HFFc6 (cell line): ENCODE data around the gene FSTL3. TPM values are rescaled to one million over a fixed set of nuclear protein-coding genes. Genes with fewer than 3 reads are reported as not detected.
A peak's percentile ranks its signal among the peaks of the same experiment; 100 is the strongest.

Experiments
- DNase-seq: peaks from one replicate; pipeline ENCODE4 v3.0.0-alpha.2; 2018
- H3K27ac Mint-ChIP-seq: 2 replicates; pipeline ENCODE4 v1.8.0; 2020; ENCODE audit warnings: mild to moderate bottlenecking, mixed read lengths
- H3K27me3 Mint-ChIP-seq: 2 replicates; pipeline ENCODE4 v1.8.0; 2021; ENCODE audit warnings: mild to moderate bottlenecking, moderate library complexity, mixed read lengths; ENCODE audit not compliant: insufficient read depth
- H3K36me3 Mint-ChIP-seq: 2 replicates; pipeline ENCODE4 v1.8.0; 2021; ENCODE audit warnings: low read depth, mixed read lengths
- H3K4me1 Mint-ChIP-seq: 2 replicates; pipeline ENCODE4 v1.8.0; 2020; ENCODE audit warnings: low read depth, mixed read lengths
- H3K4me3 Mint-ChIP-seq: 2 replicates; pipeline ENCODE4 v1.8.0; 2020; ENCODE audit warnings: mild to moderate bottlenecking, moderate library complexity, mixed read lengths
- H3K9me3 Mint-ChIP-seq: 2 replicates; pipeline ENCODE4 v1.8.0; 2020; ENCODE audit warnings: mild to moderate bottlenecking, mixed read lengths
- CTCF ChIP-seq: fragments of 200-600 bp; sonication (generic); IDR thresholded peaks from 2 replicates; pipeline ENCODE4 v1.5.0; 2021; ENCODE audit warnings: antibody characterized with exemption, mild to moderate bottlenecking
- total RNA-seq, 6 experiments: library from RNA; stranded (reverse); fragmentation: NEBNext Ultra II Directional; extraction: Animal tissue kit (Norgen Biotek cat#: 25700); gene quantifications; 2 replicates in 1 of 6; 3 replicates in 5 of 6; pipeline ENCODE4 v1.2.3, GENCODE V29; 2021

Gene FSTL3
- total RNA-seq, 6 experiments from 2014 or later: 97.1 to 123 (median 101) TPM

GRCh38 chr19:656751-657559, 19.2 kb upstream of the FSTL3 start:
- H3K4me1 Mint-ChIP-seq: peaks cover 17% of the 10 kb centered on the region
- no peak overlapping the region for H3K27ac Mint-ChIP-seq
- no peaks in the 10 kb centered on the region for H3K9me3 Mint-ChIP-seq
- DNase-seq: no peak
- TF ChIP-seq CTCF: no peak
- no peaks in the 10 kb centered on the region; the same call in 1 of the 2 replicates for H3K36me3 Mint-ChIP-seq
- no peaks in the 10 kb centered on the region; the same call in 1 of the 2 replicates for H3K27me3 Mint-ChIP-seq
- H3K4me3 Mint-ChIP-seq: no peak overlapping the region

- no peak for TF ChIP-seq CTCF
- DNase-seq: no peak
- no peaks in the 10 kb centered on the region; the same call in 1 of the 2 replicates for H3K27me3 Mint-ChIP-seq
- no peaks in the 10 kb centered on the region for H3K9me3 Mint-ChIP-seq
- no peaks in the 10 kb centered on the region; the same call in 1 of the 2 replicates for H3K36me3 Mint-ChIP-seq
- no peak overlapping the region for H3K4me3 Mint-ChIP-seq
- peaks cover 18% of the 10 kb centered on the region for H3K4me1 Mint-ChIP-seq
- H3K27ac Mint-ChIP-seq: no peak overlapping the region
Observed at GRCh38 chr19:657611-658010, 18.6 kb upstream of the FSTL3 start.

DNA sequence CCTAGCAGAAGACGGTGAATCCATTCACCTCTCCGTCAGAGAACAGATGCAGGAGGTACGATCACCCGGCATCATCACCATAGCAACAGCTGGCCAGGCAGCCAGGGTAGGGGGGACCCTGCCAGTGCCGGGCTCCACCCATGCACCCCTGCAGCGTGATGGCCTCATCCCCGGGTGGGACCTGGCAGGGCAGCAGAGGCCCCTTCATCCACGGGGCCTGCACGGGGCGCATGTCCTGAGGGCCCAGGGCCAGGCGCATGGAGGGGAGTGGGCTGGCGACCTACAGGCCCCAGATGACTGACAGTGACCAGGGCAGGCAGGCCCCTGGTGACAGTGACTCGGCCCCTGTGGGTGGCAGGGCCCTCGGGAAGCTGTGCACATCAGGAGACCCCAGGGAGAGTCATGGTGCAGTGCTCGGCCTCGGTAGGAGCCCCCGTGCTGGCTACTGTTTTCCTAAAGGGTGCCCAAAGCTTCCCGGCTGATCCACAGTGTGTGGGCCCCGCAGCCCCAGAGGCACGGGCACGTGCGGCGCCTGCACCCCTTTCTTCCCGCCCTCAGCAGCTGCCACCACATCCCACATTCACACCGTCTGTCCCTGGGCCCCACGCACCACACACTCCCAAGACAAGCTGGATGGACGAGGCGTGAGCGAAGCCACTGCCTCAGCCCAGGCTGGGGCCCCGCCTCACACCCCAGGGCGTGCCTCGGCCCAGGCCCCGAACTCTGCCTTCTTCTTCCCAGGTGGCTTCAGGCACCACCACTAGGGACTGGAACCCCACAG, 17.9 kb upstream of the FSTL3 start:
- Mint-ChIP-seq H3K27ac (no peak overlapping the region), H3K4me3 (no peak overlapping the region), H3K27me3 (no peaks in the 10 kb centered on the region; the same call in 1 of the 2 replicates), H3K36me3 (no peaks in the 10 kb centered on the region; the same call in 1 of the 2 replicates), H3K9me3 (no peaks in the 10 kb centered on the region), H3K4me1 (peaks cover 18% of the 10 kb centered on the region)
- DNase-seq: no peak
- no peak for TF ChIP-seq CTCF

DNA sequence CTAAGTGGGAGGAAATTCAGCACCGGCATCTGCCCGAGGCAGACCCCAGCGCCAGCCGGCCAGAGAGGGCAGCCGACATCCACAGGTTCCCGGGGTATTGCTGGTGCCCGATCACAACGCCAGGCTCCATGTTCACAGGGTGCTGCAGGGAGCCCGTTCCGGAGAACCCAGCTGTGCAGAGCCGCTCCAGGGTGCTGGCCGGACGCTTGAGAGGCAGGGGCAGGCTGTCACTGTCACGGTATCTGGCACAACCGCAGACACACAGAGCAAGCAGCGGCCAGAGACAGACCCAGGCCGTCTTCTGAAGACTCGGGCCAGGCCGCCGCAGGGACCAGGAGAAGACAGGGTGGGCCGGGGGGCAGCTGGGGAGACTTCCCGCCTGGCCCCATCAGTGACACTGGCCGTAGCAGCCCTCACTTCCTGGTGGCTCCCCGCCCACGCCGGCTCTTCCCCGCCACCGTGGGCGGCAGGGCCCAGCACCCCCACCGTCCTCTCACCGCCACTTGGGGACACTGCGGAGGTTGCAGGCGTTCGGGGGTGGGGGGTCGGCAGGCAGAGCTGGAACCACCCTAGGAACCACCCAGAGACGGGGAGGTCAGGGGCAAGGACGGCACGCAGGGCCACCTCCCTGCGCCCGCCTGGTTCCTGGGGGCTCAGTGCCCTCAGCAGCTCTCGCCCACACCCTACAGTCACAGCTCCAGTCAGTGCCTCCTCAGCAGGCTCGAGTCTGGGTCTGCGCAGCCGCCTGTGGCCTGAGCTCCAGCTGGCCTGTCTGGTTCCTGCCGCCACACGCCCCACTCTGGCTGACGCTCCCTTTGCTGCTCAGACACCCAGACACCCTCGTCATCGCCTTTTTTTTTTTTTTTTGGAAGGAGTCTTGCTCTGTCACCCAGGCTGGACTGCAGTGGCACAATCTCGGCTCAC, 17.0 kb upstream of the FSTL3 start:
- Mint-ChIP-seq H3K4me1 (peaks cover 24% of the 10 kb centered on the region), H3K9me3 (no peaks in the 10 kb centered on the region), H3K27me3 (peaks cover 3% of the 10 kb centered on the region), H3K27ac (no peak overlapping the region; the same call in 1 of the 2 replicates), H3K36me3 (no peaks in the 10 kb centered on the region), H3K4me3 (no peak overlapping the region)
- DNase-seq: no peak
- no peak for TF ChIP-seq CTCF

DNA sequence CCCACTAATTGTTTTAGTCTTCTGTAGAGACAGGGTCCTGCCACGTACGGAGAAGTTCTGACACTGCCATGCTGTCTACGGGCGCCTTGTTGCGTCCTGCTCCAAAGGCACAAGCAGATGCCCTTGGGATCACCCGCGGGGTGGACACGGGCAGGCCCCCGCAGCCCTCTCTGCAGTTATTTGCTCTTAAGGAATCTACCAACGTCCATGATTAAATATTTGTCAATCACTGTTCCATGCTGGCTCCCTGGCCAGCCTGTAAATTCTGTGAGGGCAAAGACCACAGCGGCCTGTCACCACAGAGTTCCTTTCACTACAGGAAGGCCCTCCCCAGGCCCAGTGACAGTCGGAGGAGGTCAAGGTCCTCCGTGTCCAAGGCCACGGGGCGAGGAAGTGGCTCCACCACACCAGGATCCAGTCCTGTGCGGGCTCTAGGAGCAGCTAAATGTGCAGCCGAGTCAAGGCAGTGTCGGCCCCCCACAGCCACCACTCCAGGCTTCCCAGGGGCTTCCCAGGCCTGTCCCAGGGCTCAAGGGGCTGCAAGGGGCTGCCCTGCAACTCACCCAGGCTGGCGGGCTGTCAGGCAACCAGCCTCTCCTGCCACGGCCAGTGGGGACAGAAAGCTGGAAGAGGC, 15.3 kb upstream of the FSTL3 start:
- no peak for TF ChIP-seq CTCF
- peaks cover 32% of the 10 kb centered on the region for H3K4me1 Mint-ChIP-seq
- peak overlapping the region; percentile 78 for H3K27ac Mint-ChIP-seq
- peak overlapping the region; percentile 91 for H3K4me3 Mint-ChIP-seq
- peaks cover 3% of the 10 kb centered on the region for H3K27me3 Mint-ChIP-seq
- H3K36me3 Mint-ChIP-seq: no peaks in the 10 kb centered on the region
- no peak for DNase-seq
- H3K9me3 Mint-ChIP-seq: no peaks in the 10 kb centered on the region
